K562 (cell line): ENCODE data around the gene CAB39. TPM values are rescaled to one million over a fixed set of nuclear protein-coding genes. Genes with fewer than 3 reads are reported as not detected.

Experiments used
- ATAC-seq: fragments of 200-7000 bp; cut with Tn5 transposase; 3 replicates; pipeline ENCODE4 v1.9.1; 2020; ENCODE audit warnings: moderate library complexity
- BruUV-seq: library from RNA; stranded (reverse); fragments of 400-500 nt; replicated peaks from 2 replicates; lab custom pipeline; 2021; lab: Mats Ljungman, UMichigan
- CTCF ChIA-PET: fragments of 300-600 bp; formaldehyde crosslinking; extraction: SDS; loops from one replicate; lab custom pipeline; 2021; ENCODE audit warnings: low intra/inter-chr PET ratio; lab: Yijun Ruan, JAX
- POLR2A ChIA-PET: fragments of 300-600, 350-650 bp; sonication (Branson Sonifier 250); formaldehyde crosslinking; extraction: SDS; loops from one replicate; lab custom pipeline; 2021; ENCODE audit warnings: antibody characterized with exemption, inconsistent platforms; lab: Yijun Ruan, JAX
- DNase-seq, 4 experiments: peaks; one replicate each; pipeline versions ENCODE4 v3.0.0 to v3.0.0-alpha.2; 2011 to 2018; ENCODE audit warnings: low spot score in 3 of 4, mixed read lengths in 3 of 4; ENCODE audit errors: extremely low read depth in 1 of 4
- FAIRE-seq: peaks from 2 replicates; lab custom pipeline; 2011; peaks lifted over from hg19 to GRCh38; lab: Jason Lieb, UNC
- H2AFZ ChIP-seq: 2 replicates; pipeline ENCODE4 v1.6.0; 2011; ENCODE audit warnings: low read depth, low read length, control low read depth, inconsistent platforms
- H3K27ac ChIP-seq: fragments of 200-600 bp; 3 replicates; pipeline ENCODE4 v1.8.0; 2011; ENCODE audit warnings: low read depth, mild to moderate bottlenecking, control low read depth, inconsistent platforms, low read length, moderate library complexity, mixed read lengths; ENCODE audit errors: extremely low read depth
- H3K27me3 ChIP-seq, 2 experiments: fragments of 300-600 bp in 1 of 2; 2 replicates in 1 of 2; 3 replicates in 1 of 2; pipeline versions ENCODE4 v1.6.0 to v1.8.0; 2011; ENCODE audit warnings: inconsistent platforms in 2 of 2, low read length in 2 of 2, mild to moderate bottlenecking in 1 of 2, mixed read lengths in 1 of 2, moderate library complexity in 1 of 2; ENCODE audit not compliant: control insufficient read depth in 2 of 2, insufficient read depth in 2 of 2
- H3K36me3 ChIP-seq: fragments of 300-600 bp; 3 replicates; pipeline ENCODE4 v1.8.0; 2011; ENCODE audit warnings: mild to moderate bottlenecking, low read length, inconsistent platforms; ENCODE audit not compliant: control insufficient read depth, insufficient read depth
- H3K4me1 ChIP-seq, 2 experiments: fragments of 200-600 bp in 1 of 2; replicated peaks in 1 of 2; 2 replicates in 1 of 2; 3 replicates in 1 of 2; pipeline versions ENCODE4 v1.5.1 to v1.8.0; 2011; ENCODE audit warnings: inconsistent platforms in 2 of 2, low read length in 2 of 2, mild to moderate bottlenecking in 1 of 2, mixed read lengths in 1 of 2, moderate library complexity in 1 of 2; ENCODE audit not compliant: control insufficient read depth in 2 of 2, insufficient read depth in 2 of 2
- H3K4me2 ChIP-seq: 2 replicates; pipeline ENCODE4 v1.6.1; 2011; ENCODE audit warnings: low read length, control low read depth, inconsistent platforms, mixed read lengths; ENCODE audit not compliant: insufficient read depth
- H3K4me3 ChIP-seq: fragments of 200-600 bp; sonication (generic), shearing (Covaris generic); 2 replicates; pipeline ENCODE4 v1.5.1; 2016; ENCODE audit warnings: control low read depth, inconsistent platforms
- H3K79me2 ChIP-seq: fragments of 200-600 bp; 3 replicates; pipeline ENCODE4 v1.8.0; 2011; ENCODE audit warnings: low read length, inconsistent platforms; ENCODE audit not compliant: control insufficient read depth, insufficient read depth
- H3K9ac ChIP-seq, 2 experiments: 2 replicates each; pipeline versions ENCODE4 v1.6.0 to v1.6.1; 2011; ENCODE audit warnings: low read depth in 2 of 2, low read length in 2 of 2, control low read depth in 1 of 2, inconsistent platforms in 1 of 2, mild to moderate bottlenecking in 1 of 2, mixed read lengths in 1 of 2; ENCODE audit not compliant: insufficient read depth in 1 of 2
- H3K9me1 ChIP-seq: one replicate; pipeline ENCODE4 v1.6.0; 2011; ENCODE audit warnings: inconsistent platforms, mild to moderate bottlenecking, low read length, moderate library complexity; ENCODE audit not compliant: control insufficient read depth, insufficient read depth
- H3K9me3 ChIP-seq: replicated peaks from 2 replicates; pipeline ENCODE4 v1.5.1; 2011; ENCODE audit warnings: low read depth, low read length, inconsistent platforms; ENCODE audit not compliant: control insufficient read depth, insufficient read depth
- H4K20me1 ChIP-seq: replicated peaks from 2 replicates; pipeline ENCODE4 v1.6.1; 2011; ENCODE audit warnings: low read length, inconsistent platforms, mixed read lengths; ENCODE audit not compliant: control insufficient read depth, insufficient read depth
- CTBP1 ChIP-seq: fragments of 450-650 bp; IDR thresholded peaks from 2 replicates; pipeline ENCODE4 v1.6.1; 2016; ENCODE audit warnings: borderline replicate concordance
- TFAP4 ChIP-seq: sonication (generic); formaldehyde crosslinking; IDR thresholded peaks from 2 replicates; pipeline ENCODE4 v1.8.0; 2022; ENCODE audit warnings: missing genetic modification reagents, mild to moderate bottlenecking, moderate library complexity, borderline replicate concordance
- WGBS: fragments of 100-300 bp; shearing (Covaris generic); methylation state at CpG from one replicate; pipeline ENCODE4 v1.1.6; 2016; ENCODE audit warnings: low coverage, mixed read lengths; ENCODE audit not compliant: insufficient coverage; ENCODE audit errors: missing lambda C conversion rate; 5-methylcytosine and 5-hydroxymethylcytosine counted together
- in situ Hi-C: fragments of 300-500 bp; cut with MboI; formaldehyde crosslinking; loops from 4 replicates; pipeline ENCODE4 v1.15.0; 2018; ENCODE audit warnings: inconsistent platforms, mixed read lengths
- intact Hi-C: fragments of 100-400 bp; cut with micrococcal nuclease; formaldehyde crosslinking; loops from 2 replicates; pipeline ENCODE4 v1.14.2; 2022
- polyA plus RNA-seq, 8 experiments: library from polyadenylated mRNA; depleted of rRNA in 4 of 8; stranded (reverse) in 5 of 8; unstranded in 3 of 8; fragments of >200 nt; fragmentation: Nextera tagmentation in 2 of 8; fragmentation: Illumina TruSeq in 1 of 8; extraction: Ambion mirVana in 2 of 8; extraction: Trizol in 1 of 8; gene quantifications; 2 replicates each; pipeline versions ENCODE4 v1.2.1 to v1.2.3, GENCODE V29; 2011 to 2014; ENCODE audit warnings: inconsistent platforms in 1 of 8, missing spikeins in 1 of 8
- total RNA-seq, 7 experiments: library from RNA; depleted of rRNA in 6 of 7; stranded (reverse); fragments of >200 nt in 6 of 7; fragmentation: Illumina TruSeq in 2 of 7; extraction: Trizol in 2 of 7; gene quantifications; 2 replicates each; pipeline versions ENCODE4 v1.2.1 to v1.2.3, GENCODE V29; 2011 to 2021; ENCODE audit warnings: low replicate concordance in 1 of 7

CAB39 gene
- total and polyA plus RNA-seq, 9 of the 15 experiments (the other 6 are each of a cell fraction or from before 2014, with no cell fraction given) = 27.2 to 94.4 (median 70.1) TPM

DNA sequence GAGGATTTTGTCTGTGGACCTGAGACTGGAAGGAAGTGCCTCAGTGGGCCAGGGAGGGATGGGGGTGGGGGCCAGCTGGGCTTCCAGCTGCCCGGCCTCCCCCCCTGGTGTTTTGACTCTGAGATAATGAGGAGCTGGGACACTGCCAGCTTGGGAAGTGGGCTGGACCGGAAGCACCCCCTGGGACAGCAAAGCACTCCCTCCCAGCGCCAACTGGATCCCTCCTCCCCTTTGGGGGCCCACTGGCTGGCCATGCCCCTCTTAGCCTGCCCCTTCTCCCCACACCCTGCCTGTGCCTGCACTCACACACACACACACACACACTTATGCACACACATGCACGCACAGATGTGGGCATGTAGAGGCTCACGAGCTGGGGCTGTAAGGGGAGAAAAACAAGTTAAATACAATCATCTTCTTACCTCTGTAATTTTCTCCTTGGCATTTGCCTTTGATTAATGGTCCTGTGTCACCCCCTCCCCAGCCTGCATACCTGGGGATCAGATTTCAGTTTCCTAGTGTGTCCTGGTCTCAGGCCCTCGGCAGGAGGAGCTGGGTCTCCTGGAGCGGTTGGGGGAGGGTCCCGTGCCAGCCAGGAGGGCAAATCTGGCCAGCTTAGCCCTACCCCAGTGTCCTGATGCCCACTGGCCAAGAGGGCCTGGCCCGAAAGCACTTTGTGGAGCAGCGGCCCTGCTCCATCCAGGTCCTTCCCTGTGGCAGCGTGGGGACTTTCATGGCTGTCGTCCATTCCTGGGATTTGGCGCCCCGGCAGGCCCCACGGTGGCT, 155.7 kb downstream of the CAB39 start:
- no peak overlapping the region for H3K4me3 ChIP-seq
- no peaks in the 10 kb centered on the region for H3K9me3 ChIP-seq
- DNase-seq = no peak
- in situ Hi-C loops = no loop called here
- peaks cover 4% of the 10 kb centered on the region; the same call in 1 of the 3 replicates for H3K79me2 ChIP-seq
- peaks cover 9% of the 10 kb centered on the region for H4K20me1 ChIP-seq
- no peak overlapping the region for H3K4me2 ChIP-seq
- H3K9ac ChIP-seq = no peak overlapping the region; a peak in 1 of 4 replicates
- POLR2A ChIA-PET = interaction anchor here (0.6 kb wide), 1 partner anchor 70 kb away, joined by 3 read pairs; no protein-coding TSS in a partner anchor
- no peaks in the 10 kb centered on the region for H3K9me1 ChIP-seq
- no peaks in the 10 kb centered on the region for H3K36me3 ChIP-seq
- intact Hi-C loops = no loop called here
- no TSS peak for BruUV-seq
- H3K4me1 ChIP-seq = peaks cover 0 to 50% of the 10 kb centered on the region in 2 experiments; a peak in 3 of 5 replicates
- no peak for ATAC-seq
- no peak overlapping the region for H3K27ac ChIP-seq
- H2AFZ ChIP-seq = no peak overlapping the region
- WGBS = 59% methylated on average over 7 of the region's 15 CpGs
- CTCF ChIA-PET = no interaction called here
- TF ChIP-seq TFAP4 (CRISPR knock-in tag) (peak; percentile 31; the same call in 1 of the 2 replicates), CTBP1 (no peak)
- TF ChIP-seq, all 486 proteins: peak for 1
- H3K27me3 ChIP-seq = peaks cover 0 to 8% of the 10 kb centered on the region in 2 experiments; a peak in 2 of 5 replicates
- FAIRE-seq = no peak
